ENCODE measurements around the gene ZNF625.

The ZNF625 gene

DNA sequence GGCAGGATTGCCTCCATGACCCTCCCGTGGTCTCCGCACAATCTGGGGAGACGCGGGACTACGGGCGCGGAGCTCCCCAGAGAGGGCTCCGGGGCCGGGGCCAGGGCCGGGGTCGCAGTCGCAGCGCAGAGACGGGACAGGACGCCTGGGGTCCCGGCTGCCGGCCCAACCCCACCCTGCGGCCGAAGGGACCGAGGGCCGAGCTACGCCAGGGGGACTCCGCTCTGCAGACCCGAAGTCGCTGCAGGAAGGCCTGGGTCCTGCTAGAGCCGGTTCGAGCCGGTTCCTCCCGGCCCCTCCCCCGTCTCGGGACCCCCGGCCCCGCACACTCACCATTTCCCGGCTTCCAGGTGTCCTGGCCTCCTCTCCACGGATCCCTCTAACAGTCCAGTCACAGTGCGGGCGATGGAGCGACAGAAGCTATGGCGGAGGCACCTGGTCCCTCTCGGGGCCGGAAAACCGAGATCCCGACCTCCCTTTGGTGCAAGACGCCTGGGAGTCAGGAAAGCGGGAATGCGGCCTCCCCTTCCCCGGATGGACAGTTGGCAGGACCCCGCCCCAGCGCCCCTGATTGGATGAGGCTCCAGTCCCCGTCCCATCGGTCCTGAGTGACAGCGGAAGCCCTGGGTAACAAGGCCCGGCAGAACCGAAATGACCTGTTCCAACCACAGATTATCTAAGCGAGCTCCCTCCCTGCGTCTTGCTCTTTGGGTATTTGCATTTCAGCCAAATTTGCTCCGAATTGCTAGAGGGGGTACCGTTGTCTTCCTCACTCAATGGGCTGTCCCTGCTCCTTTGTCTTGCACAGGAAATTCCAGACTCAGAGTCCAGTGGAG is at the start of gene ZNF625:
TSS of gene ZNF625 (minus strand) at position 512 of the 836 bp plus-strand sequence. CDS start at position 336, 176 bp downstream.
- DNase-seq = peak; percentile 93

DNA sequence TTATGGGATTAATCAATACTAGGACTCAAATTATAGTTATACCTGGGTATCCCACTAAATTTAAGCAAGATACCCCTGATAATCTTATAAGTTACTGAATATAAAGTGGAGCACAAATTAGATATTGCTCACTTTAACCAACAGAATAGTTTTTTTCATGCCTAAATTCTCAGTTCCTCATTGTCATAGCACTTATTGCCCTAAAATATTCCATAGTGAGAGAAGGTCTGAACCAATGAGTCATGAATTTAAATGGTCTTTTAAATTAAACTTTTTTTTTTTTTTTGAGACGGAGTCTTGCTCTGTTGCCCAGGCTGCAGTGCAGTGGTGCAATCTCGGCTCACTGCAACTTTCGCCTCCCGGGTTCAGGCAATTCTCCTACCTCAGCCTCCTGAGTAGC is 48.8 kb upstream of the ZNF625 start:
- DNase-seq = no peak

DNA sequence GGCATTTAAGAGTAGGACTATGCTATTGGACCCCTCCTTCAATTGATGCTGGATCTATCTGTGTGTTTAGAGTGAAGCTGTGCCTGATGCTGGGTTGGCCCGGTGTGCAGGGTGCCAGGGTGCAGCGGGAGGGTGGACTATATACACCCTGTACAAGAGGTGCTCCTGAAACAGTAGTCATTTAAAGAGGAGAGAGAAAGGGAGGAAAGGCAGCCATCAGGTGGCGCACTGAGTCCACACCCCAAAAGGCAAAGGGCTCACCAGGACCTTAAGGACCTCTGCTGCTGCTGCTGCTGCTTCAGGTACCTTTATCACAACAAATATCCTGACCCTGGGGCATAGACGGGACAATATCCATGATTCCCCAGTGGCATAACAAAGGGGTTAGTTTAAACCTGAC is 45.7 kb upstream of the ZNF625 start:
- no peak for DNase-seq

DNA sequence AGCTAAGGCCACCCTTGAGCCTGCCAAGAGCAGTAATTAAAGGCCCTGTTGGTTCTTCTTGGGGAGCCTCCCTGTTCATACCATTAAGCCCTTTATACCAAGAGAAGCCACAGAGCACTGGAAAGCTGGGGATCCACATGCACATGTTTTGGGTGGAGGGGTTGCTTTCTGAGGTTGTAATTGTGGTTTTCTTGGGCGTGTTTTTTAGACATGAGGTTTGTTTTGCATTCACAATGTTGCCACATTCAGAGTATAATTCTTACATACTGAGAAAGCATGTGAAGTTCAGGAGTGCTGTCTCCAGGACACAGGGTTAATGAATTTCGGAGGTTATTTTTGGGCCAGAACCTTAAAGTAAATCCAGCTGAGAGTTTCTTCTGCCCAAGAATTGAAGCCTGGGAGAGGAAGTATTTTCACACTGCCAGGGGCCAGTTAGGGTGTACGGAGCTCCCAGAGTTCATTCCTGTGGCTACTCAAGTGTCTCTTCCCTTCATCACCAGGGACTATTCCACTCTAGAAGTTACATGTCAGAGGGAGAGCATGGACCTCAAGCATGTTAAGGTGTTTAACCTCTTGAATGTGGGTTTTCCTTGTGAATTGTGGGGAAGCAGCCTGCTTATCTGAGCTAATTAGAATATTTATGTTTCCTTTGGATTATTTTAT is 43.4 kb upstream of the ZNF625 start:
- DNase-seq = no peak

DNA sequence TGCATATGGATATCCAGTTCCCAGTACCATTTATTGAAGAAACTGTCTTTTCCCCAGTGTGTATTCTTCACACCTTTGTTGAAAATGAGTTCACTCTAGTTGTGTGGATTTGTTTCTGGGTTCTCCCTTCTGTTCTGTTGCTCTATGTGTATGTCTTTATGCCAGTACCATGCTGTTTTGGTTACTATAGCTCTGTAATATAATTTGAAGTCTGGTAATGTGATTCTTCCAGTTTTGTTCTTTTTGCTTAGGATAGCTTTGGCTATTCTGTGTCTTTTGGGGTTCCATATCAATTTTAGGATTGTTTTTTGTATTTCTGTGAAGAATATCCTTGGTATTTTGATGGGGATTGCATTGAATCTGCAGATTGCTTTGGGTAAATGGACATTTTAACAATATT is 41.6 kb upstream of the ZNF625 start:
- DNase-seq = no peak

DNA sequence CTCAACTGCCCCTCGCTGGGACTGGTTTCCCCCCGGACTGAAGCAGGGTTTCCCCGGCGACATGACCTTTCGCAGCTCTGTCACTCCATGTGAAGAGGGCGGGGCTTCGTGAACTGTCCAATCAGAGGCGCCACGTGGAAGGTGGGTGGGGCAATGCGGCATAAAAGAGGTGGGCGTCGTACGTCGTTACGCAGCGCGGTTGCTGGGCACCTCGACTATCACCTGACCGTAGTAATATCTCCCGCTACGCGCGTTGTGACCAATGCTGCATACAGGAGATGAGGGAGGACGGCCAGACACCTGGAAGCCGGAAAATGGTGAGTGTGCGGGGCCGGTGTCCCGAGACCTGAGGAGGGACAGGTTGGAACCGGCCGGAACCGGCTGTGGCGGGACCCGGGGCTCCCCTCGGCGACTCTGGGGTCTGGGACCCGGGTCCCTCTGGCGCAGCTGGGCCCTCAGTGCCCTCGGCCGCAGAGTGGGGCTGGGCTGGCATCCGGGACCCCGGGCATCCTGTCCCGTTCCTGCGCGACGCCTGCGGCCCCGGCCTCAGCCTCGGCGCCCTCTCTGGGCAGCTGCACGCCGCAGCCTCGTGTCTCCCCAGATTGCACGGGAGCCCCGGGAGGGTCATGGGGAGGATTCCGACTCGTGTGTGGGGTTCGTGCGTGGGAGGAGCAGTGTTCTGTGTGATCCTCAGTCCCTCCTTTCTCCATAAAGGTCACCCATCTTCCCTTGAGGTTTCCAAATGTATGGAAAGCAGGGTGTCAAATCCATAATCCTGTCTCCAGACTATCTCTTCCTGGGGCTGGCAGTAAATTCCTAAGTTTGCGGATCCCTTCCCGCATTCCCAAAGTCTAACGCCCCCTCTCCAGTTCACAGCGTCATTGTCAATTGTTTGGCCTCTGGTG is 38.5 kb upstream of the ZNF625 start:
- no peak for DNase-seq

DNA sequence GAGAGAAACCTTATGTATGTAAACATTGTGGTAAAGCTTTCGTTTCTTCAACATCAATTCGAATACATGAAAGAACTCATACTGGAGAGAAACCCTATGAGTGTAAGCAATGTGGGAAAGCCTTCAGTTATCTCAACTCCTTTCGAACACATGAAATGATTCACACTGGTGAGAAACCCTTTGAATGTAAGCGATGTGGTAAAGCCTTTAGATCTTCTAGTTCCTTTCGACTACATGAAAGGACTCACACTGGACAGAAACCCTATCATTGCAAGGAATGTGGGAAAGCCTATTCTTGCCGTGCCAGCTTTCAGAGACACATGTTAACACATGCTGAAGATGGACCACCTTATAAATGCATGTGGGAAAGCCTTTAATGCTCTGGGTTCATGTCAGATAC is 31.1 kb upstream of the ZNF625 start:
- no peak for DNase-seq

DNA sequence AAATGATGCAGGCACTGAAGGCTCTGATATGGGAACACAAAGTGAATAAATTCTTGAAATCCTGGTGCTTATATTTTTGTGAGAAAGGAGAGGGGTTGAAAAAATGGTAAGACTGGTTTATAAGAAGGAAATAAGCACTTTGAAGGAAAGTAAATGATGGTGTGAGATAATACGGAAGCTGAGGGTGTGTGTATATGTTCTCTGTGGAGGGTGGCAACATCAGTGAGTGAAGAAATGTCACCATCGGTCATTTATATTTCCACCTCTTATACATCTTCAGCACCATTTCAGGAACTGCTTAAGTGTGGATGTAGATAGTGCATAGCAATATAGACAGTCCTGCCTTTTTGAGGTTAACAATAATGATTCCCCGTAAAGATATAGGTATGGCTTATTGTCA is 23.8 kb upstream of the ZNF625 start:
- DNase-seq = no peak

DNA sequence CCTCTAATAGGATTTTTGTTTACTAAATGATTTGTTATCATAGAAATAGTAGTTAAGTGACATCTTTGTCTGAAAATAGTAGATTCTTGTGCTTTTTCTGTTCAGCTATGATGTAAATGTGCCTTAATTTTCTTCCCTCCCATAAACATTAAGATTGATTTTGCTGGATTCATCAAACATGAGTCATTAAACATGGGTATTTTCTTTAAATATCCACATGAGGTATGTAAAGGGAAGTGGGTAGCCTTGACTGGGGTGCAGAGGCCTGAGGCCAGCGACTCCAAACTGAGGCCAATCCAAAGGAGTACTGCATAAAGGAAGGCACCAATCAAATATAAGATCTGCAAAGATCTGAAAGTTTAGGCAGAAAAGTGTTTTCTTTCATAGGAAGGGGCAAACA is 10.1 kb upstream of the ZNF625 start:
- DNase-seq = no peak

DNA sequence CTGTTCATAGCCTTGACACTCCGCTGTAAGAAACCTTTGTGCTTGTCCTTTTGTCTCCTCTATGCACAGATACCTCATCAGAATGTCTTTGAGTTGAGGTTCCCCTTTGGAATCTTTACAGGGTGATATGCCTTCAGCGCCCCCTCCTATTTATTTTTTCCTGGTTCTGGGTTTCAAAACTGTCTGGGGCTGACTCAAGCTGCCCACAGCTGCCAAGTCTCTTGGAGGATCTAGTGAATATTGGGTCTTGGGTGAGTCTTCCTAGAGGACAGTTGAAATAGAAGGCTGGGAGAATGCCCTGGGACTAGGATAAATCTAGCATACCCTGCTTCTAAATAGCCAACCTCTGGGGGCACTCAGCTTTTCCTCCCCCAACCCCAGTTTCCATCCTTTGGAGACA is 7.3 kb upstream of the ZNF625 start:
- no peak for DNase-seq

DNA sequence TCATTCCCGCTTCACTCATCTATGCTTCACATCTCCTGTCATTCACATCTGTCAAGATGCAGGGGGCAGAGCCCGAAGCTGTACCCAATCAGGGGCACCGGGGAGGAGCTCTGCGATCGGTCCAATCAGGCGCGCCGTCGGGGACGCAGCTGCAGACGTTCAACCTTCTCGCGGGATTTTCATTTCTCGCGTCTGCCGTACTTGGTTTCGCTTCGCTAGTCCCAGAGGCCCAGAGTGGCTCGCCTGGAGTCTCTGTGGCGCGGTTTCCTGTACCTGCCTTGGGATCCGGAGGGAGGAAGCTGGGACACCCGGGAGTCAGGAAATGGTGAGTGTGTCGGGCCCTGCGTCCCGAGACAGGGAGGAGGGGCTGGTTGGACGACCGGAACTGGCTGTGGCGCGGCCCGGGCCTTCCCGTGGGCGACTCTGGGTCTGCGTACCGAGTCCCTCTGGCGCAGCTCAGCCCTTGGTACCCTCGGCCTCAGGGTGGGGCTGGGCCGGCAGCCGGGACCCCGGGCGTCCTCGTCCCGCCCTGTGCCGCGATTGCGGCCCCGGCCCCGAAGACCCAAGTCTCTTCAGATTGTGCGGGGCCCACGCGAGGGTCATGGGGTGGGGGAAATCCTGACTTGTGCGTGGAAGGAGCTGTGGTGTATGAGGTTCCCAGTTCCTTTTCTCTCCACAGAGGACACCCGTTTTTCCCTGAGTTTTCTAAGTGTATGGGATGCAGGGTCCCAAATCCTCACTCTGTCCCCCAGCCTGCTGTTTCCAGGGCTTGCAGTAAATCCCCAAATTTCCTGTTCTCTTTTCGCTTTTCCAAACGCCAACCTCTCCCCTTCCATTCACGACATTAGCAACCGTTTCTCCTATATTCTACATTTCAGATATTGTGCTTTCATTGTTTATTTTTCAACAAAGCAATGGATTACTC is 6.6 kb upstream of the ZNF625 start, which contains the start of gene ZNF136:
TSS of gene ZNF136 (plus strand) at position 215 of the 925 bp plus-strand sequence. CDS start at position 323, 108 bp downstream.
- peak; percentile 89 for DNase-seq

DNA sequence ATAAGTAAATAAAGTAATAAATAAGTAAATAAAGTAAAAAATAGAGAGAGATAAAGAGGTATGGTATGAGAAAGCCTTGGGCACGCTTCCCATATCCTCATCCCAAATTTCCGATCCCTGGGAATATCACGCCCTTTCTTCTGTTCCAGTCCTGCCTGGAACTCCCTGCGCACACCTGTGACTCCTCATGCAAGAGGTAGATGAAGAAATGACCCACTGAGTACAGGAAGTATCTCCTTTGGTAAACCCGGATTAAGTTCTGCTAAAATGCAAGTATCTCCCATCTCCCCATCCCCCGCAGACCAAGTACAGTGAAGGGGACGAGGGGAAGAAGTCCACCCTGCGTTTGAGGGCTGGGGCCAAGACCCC is 6.0 kb upstream of the ZNF625 start:
- no peak for DNase-seq

DNA sequence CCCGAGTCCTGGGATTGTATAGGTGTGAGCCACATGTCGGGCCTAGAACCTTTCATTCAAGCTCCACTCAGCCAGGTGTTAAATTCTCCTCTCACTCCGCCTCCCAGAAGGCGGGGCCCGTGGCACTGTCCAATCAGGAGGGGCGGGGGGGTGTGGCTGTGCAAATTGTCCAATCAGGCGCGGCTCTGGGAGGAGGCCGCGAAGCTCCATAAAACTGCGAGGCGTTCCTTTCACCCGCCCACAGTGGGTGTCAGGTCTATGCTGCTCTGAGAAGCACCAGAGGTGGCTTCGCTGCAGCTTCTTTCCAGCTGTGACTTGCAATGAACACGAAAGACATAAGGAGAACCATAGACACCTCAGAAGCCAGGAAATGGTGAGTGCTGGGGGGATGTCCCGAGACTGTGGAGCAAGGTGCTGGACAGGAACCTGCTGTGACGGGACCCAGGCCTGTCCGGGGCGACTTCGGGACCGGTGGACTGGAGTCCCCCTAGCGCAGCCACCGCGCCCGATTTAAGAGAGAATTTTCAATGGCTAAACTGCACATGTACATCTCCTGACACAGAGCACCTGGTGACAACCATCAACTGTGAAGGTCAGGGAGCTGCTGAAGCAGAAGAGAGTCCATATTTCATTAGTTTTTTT is 3.4 kb upstream of the ZNF625 start:
- DNase-seq = no peak

DNA sequence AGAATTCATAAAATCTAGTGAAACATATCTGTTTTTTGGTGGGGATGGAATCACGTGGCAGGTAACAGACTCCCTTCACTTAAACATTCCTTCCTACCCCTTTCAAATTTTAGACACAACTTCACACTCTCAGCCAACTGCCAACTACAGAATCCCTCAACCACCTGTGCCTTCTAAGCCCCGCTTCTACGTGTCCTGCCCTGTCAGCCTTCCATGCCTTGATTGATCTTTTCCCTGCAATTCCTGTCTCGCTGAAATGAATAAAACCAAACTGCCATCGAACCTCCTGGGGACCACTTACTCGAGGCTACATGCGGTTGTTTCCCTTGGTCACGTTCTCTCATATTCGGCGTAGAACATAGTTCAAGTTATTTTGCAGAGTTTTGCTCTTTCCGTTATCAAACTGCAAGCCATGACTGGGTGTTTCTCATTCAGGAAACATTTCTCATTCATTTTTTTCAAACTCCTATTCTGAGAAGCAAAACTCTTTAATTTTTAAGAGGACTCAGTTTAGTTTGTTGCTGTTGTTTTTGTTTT is 1.1 kb downstream of the ZNF625 start:
- DNase-seq = no peak

DNA sequence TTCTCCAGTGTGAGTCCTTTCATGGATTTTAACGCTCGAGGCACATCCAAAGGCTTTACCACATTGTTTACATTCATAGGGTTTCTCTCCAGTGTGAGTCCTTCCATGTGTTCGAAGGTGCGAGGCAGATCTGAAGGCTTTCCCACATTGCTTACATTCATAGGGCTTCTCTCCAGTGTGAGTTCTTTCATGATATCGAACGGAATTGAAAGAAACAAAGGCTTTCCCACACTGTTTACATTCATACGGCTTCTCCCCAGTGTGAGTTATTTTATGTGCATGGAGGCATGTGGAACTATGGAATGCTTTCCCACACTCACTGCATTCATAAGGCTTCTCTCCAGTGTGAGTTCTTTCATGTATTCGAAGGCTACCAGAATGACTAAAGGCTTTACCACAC is 11.2 kb downstream of the ZNF625 start:
- no peak for DNase-seq

DNA sequence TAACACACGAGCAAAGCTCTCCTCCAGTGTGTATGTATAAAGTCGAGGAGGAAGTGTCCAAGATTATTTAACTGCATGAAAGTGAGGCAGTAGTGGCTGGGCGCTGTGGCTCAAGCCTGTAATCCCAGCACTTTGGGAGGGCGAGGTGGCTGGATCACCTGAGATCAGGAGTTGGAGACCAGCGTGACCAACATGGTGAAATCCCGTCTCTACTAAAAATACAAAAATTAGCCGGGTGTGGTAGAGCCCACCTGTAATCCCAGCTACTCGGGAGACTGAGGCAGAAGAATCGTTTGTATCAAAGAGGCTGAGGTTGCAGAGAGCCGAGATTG is 15.2 kb downstream of the ZNF625 start:
- DNase-seq = no peak

DNA sequence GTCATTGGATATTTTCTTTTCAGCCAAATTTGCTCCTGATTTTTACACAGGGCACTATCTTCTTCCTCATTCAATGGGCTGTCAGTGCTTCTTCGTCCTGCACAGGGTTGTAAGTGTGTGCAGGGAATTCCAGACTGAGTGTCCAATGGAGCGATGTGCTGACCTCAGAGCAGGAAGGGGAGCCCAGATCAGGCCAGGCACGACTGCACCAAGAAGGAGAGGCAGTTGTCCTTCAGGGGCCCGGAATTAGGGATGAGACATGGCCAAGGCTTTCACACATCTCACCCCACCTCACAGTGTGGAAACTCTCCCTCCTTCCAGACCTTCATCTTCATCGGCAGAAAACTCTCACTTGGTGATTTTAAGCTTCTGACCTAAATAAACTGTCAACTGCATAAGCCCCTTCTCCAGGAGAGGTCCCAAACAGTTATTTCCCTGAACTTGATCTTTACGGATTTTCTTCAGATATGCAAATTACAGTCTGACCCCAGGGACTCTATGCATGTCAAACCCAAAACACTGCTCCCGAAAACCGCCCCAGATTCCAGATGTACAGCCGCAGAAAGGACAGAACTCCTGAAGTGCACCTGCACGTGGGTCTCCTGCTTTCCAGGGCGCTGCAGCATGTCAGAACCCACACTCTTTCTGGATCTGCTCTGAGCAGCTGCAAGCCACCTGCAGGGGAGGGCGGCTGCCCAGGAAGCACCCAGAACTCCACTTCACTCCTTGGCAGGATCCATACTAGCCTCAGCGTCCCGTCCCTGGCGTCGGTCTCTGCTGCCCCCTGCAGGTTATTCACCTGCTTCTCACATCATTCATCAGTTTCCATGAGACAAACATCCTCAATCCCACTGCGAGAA is 15.8 kb downstream of the ZNF625 start:
- DNase-seq = peak; percentile 59

DNA sequence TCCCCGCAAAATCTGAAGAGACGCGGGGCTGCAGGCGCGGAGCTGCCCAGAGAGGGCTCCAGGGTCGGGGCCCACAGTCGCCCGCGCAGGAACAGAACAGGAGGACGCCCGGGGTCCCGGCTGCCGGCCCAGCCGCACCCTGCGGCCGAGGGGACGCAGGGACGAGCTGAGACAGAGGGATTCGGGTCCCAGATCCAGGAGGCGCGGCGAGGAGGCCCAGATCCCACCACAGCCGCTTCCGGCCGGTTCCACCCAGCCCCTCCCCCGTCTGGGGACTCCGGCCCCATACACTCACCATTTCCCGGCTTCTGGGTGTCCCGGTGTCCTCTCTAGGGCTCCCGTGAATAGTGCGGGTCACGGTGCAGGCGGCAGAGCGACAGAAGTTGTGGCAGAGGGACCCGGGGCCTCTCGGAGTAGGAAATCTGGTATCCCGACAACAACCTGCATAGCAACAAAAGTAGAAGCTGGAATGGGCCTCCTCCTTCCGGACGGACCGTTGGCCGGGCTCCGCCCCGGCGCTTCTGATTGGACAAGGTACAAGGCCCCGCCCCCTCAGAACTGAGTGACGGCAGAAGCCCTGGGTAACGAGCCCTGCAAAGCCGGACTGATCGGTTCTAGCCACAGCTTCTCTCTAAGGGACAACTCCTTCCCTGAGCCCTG is 16.5 kb downstream of the ZNF625 start, which contains the start of gene ZNF20:
TSS of gene ZNF20 (minus strand) at position 466 of the 660 bp plus-strand sequence. CDS start at position 298, 168 bp downstream.
- peak; percentile 92 for DNase-seq

DNA sequence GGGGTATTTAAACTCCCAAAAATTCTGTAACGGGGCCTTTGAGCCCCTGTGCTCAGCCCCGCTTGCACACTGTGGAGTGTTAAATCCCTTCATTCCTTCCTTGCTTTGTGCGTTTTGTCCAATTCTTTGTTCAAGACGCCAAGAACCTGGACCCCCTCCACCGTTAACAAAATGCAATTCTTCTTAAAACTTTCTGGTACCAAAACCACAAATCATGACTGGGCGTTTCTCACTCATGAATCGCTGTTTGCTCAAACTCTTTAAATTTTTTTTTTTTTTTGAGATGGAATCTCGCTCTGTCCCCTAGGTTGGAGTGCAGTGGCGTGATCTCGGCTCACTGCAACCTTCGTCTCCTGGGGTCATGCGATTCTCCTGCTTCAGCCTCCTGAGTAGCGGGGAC is 17.3 kb downstream of the ZNF625 start:
- no peak for DNase-seq

Measured in NCI-H510A (cell line).